Neural crest cell (in vitro differentiated cells): Measurements from ENCODE around the gene GPD2. TPM values are rescaled to one million over a fixed set of nuclear protein-coding genes. Genes with fewer than 3 reads are reported as not detected.

ENCODE experiments used
- DNase-seq: peaks from one replicate; pipeline ENCODE4 v3.0.0; 2021; ENCODE audit warnings: low read depth, mixed read lengths, low spot score
- H3K27ac Mint-ChIP-seq: one replicate; pipeline ENCODE4 v1.8.0; 2021; ENCODE audit warnings: mild to moderate bottlenecking, mixed read lengths; ENCODE audit not compliant: unreplicated experiment
- H3K27me3 Mint-ChIP-seq: 2 replicates; pipeline ENCODE4 v1.8.0; 2021; ENCODE audit warnings: low read depth, mild to moderate bottlenecking, mixed read lengths
- H3K36me3 Mint-ChIP-seq: 2 replicates; pipeline ENCODE4 v1.8.0; 2021; ENCODE audit warnings: low read depth, mild to moderate bottlenecking, mixed read lengths
- H3K4me1 Mint-ChIP-seq: 2 replicates; pipeline ENCODE4 v1.8.0; 2021; ENCODE audit warnings: mixed read lengths
- H3K4me3 Mint-ChIP-seq: one replicate; pipeline ENCODE4 v1.8.0; 2021; ENCODE audit warnings: mild to moderate bottlenecking, mixed read lengths
- H3K9me3 Mint-ChIP-seq: 2 replicates; pipeline ENCODE4 v1.8.0; 2021; ENCODE audit warnings: mixed read lengths
- total RNA-seq: library from RNA; stranded (reverse); gene quantifications from 2 replicates; pipeline ENCODE4 v1.2.1, GENCODE V29; 2021
- TF ChIP-seq, protein P1 (sequence below): fragments of 200-600 bp; sonication (generic); conservative IDR thresholded peaks from 2 replicates; pipeline ENCODE4 v1.5.0; 2021; ENCODE audit warnings: antibody characterized with exemption, mild to moderate bottlenecking

The GPD2 gene
- total RNA-seq, 1 donor from 2014 or later: 54.4 TPM

DNA sequence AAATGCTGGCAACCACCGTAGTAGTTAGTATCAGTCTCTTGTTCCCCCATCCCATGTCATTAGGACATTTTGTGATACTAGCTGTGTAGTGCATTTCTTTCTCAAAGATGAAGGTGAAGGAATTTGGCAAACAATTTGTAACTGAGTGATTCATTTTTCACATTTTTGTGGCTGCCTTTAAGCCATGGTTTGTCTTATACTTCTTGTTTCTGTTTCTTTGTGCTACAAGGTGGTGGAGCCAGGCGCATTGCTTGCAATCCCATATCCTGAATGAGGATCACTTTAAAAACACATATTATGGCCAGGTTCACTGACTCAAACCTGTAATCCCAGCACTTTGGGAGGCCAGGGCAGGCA, 40.6 kb downstream of the GPD2 start:
- H3K36me3 Mint-ChIP-seq: peaks cover 10% of the 10 kb centered on the region
- H3K9me3 Mint-ChIP-seq: no peaks in the 10 kb centered on the region
- peak overlapping the region; percentile 12 for H3K27ac Mint-ChIP-seq
- no peak for DNase-seq
- no peaks in the 10 kb centered on the region for H3K27me3 Mint-ChIP-seq
- H3K4me3 Mint-ChIP-seq: no peak overlapping the region
- H3K4me1 Mint-ChIP-seq: peaks cover 14% of the 10 kb centered on the region
- TF ChIP-seq, protein P1, sequence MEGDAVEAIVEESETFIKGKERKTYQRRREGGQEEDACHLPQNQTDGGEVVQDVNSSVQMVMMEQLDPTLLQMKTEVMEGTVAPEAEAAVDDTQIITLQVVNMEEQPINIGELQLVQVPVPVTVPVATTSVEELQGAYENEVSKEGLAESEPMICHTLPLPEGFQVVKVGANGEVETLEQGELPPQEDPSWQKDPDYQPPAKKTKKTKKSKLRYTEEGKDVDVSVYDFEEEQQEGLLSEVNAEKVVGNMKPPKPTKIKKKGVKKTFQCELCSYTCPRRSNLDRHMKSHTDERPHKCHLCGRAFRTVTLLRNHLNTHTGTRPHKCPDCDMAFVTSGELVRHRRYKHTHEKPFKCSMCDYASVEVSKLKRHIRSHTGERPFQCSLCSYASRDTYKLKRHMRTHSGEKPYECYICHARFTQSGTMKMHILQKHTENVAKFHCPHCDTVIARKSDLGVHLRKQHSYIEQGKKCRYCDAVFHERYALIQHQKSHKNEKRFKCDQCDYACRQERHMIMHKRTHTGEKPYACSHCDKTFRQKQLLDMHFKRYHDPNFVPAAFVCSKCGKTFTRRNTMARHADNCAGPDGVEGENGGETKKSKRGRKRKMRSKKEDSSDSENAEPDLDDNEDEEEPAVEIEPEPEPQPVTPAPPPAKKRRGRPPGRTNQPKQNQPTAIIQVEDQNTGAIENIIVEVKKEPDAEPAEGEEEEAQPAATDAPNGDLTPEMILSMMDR: no peak

DNA sequence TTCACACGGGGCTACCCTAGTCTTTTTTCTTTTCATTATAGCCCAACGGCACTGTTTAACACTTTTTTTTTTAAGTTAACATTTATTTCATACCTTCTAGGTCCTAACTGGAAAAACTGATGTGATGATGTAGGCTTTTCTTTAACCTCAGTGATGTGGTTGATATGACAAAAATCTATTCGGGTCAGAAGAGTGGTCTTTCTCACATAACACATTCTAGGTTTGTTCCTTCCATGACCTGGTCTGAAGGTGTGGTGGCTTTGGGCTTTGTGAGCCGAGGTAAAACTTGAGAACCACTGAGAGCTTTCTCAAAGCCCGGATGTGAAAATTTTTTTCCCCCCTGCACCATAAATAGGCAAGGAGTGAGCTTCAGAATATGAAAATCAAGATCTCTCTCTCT, 44.2 kb downstream of the GPD2 start:
- H3K27ac Mint-ChIP-seq: no peak overlapping the region
- no peak for DNase-seq
- no peak overlapping the region for H3K4me3 Mint-ChIP-seq
- TF ChIP-seq, protein P1: no peak
- no peaks in the 10 kb centered on the region for H3K9me3 Mint-ChIP-seq
- no peaks in the 10 kb centered on the region for H3K27me3 Mint-ChIP-seq
- peaks cover 12% of the 10 kb centered on the region for H3K36me3 Mint-ChIP-seq
- peaks cover 14% of the 10 kb centered on the region for H3K4me1 Mint-ChIP-seq

DNA sequence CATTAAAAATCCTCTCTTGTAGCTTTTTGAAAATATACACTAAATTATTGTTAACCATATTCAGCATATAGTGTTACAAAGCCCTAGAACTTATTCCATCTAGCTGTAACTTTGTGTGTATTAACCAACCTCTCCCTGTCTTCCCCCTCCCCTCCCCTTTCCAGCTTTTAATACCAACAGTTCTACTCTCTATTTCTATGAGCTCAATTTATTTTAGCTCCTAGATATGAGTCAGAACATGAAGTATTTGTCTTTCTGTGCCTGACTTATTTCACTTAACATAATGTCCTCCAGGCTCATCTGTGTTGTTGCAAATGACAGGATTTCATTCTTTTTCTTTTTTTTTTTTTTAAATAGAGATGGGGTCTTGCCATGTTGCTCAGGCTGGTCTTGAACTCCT, 45.1 kb downstream of the GPD2 start:
- H3K9me3 Mint-ChIP-seq: no peaks in the 10 kb centered on the region
- peaks cover 6% of the 10 kb centered on the region for H3K4me1 Mint-ChIP-seq
- no peak overlapping the region for H3K27ac Mint-ChIP-seq
- H3K27me3 Mint-ChIP-seq: no peaks in the 10 kb centered on the region
- no peak for DNase-seq
- TF ChIP-seq, protein P1: no peak
- no peak overlapping the region for H3K4me3 Mint-ChIP-seq
- peaks cover 12% of the 10 kb centered on the region for H3K36me3 Mint-ChIP-seq

DNA sequence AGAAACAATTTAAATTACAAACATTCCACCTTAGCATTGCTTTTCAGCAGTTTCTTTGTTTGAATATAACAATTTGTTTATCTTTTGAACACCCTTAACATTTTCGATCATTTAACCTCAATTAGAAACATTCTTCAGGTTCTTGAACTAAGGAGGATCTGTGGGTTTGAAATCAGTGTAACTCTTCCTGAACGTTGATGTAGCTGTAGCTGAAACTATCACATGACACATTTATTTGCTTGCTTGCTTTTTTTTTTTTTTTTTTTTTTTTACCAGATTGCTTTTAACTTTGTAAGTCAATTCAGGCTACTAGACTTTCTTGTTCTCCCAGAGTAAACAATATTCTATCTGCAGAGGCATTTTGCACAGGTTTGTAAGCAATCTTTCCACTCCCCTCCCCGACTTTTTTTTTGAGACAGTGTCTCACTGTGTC, 47.6 kb downstream of the GPD2 start:
- H3K27ac Mint-ChIP-seq: no peak overlapping the region
- TF ChIP-seq, protein P1: no peak
- H3K9me3 Mint-ChIP-seq: no peaks in the 10 kb centered on the region
- H3K27me3 Mint-ChIP-seq: no peaks in the 10 kb centered on the region
- no peak for DNase-seq
- no peak overlapping the region for H3K4me3 Mint-ChIP-seq
- H3K4me1 Mint-ChIP-seq: no peaks in the 10 kb centered on the region
- peaks cover 8% of the 10 kb centered on the region for H3K36me3 Mint-ChIP-seq

DNA sequence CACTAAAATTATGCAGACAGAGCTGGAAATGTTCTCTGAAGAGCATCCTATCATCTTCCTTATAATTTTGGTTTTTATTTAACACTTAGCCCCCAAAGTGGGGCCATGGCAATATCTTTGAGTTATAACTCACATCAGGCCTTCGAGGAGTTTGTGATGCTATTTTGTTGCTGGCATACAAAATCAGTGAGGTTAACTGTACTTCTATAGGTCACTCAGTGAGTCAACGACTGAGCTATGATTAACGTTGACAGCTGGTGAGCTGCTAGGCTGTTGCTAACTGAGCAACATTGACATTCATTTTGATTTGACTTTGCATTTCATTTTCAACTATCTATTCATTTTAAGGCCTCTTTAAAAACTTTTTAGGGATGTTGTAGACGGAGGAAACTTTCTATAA, 50.0 kb downstream of the GPD2 start:
- Mint-ChIP-seq H3K27ac (no peak overlapping the region), H3K4me1 (peaks cover 4% of the 10 kb centered on the region), H3K4me3 (no peak overlapping the region), H3K36me3 (peaks cover 2% of the 10 kb centered on the region), H3K9me3 (no peaks in the 10 kb centered on the region), H3K27me3 (no peaks in the 10 kb centered on the region)
- DNase-seq: no peak
- TF ChIP-seq, protein P1: no peak

DNA sequence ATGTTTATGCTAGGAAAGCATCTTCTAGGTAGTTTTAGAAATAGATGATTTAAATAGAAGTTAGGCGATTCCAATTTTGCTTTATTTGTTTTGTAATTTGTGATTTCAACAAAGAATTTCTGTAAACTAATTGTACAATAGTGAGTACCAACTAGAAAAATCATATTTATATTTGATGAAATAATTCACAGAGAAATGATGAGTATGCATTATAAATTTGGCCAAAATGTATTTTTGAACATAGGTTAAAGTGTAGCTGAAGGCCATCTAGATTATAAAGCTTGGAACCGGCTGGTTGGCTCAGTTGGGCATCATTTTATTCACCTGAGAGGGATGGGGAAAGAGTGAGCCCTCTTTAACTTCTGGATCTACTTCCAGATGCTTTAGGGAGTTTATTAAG, 50.4 kb downstream of the GPD2 start:
- peaks cover 4% of the 10 kb centered on the region for H3K4me1 Mint-ChIP-seq
- H3K9me3 Mint-ChIP-seq: no peaks in the 10 kb centered on the region
- H3K27ac Mint-ChIP-seq: no peak overlapping the region
- TF ChIP-seq, protein P1: no peak
- peaks cover 2% of the 10 kb centered on the region for H3K36me3 Mint-ChIP-seq
- no peak overlapping the region for H3K4me3 Mint-ChIP-seq
- no peak for DNase-seq
- no peaks in the 10 kb centered on the region for H3K27me3 Mint-ChIP-seq
